ENCODE data around the gene SLC16A10.

Gene SLC16A10

DNA sequence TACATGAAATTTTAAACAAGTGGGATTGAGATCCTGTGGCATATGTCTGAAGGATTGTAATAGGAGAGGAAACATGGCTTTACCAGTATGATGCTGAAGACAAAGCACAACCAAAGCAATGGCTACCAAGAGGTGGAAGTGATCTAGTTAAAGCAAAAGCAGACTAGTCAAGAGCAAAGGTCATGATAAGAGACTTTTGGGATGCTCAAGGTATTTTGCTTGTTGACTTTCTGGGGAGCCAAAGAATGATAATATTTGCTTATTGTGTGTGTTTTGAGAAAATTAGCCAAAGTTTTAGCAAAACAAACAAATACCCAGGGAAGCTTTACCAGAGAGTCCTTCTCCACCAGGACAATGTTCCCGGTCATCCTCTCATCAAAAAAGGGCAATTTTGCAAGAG lies 20.3 kb downstream of the SLC16A10 start:
- no peak overlapping the region for H3K4me3 ChIP-seq (ENCODE audit: low read depth in 1 of 2, low read length in 2 of 2)
- H3K27ac ChIP-seq (ENCODE audit: low read depth, low read length) = no peak overlapping the region
- H3K9ac ChIP-seq (ENCODE audit: low read depth in 1 of 2, low read length in 2 of 2) = no peak overlapping the region
- H3K4me1 ChIP-seq (ENCODE audit: control insufficient read depth in 1 of 2, insufficient read depth in 2 of 2, low read length in 2 of 2) = peaks cover 14 to 18% of the 10 kb centered on the region in 2 donors
- no peaks in the 10 kb centered on the region for H3K36me3 ChIP-seq (ENCODE audit: control insufficient read depth in 1 of 2, insufficient read depth in 2 of 2, low read length in 2 of 2)
- H3K9me3 ChIP-seq (ENCODE audit: control insufficient read depth in 1 of 2, low read length in 2 of 2) = no peaks in the 10 kb centered on the region
- no peaks in the 10 kb centered on the region for H3K27me3 ChIP-seq (ENCODE audit: control insufficient read depth in 1 of 2, insufficient read depth in 2 of 2, low read length in 2 of 2)

DNA sequence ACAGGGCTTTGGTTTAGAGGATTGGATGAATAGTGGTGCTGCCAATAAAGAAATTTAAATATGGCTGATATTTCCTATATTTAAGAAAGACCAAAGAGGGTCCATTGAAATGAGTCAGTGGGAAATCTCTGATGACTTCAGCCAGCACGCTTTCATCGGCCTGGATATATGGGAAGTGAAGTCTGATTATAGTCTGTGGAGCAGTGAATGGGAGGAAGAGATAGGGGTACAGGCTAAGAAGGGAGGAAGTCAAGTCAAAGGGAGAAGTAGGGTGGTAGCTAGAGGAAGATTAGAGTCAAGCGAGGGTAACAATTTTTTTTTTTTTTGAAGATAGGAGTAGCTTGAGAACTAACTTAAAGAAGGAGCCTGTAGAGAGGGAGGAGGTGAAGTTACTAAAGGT lies 22.7 kb downstream of the SLC16A10 start:
- no peaks in the 10 kb centered on the region for H3K36me3 ChIP-seq (ENCODE audit: control insufficient read depth in 1 of 2, insufficient read depth in 2 of 2, low read length in 2 of 2)
- H3K9ac ChIP-seq (ENCODE audit: low read depth in 1 of 2, low read length in 2 of 2) = no peak overlapping the region
- H3K27ac ChIP-seq (ENCODE audit: low read depth, low read length) = no peak overlapping the region
- H3K27me3 ChIP-seq (ENCODE audit: control insufficient read depth in 1 of 2, insufficient read depth in 2 of 2, low read length in 2 of 2) = no peaks in the 10 kb centered on the region
- no peaks in the 10 kb centered on the region for H3K9me3 ChIP-seq (ENCODE audit: control insufficient read depth in 1 of 2, low read length in 2 of 2)
- H3K4me1 ChIP-seq (ENCODE audit: control insufficient read depth in 1 of 2, insufficient read depth in 2 of 2, low read length in 2 of 2) = peaks cover 10 to 13% of the 10 kb centered on the region in 2 donors
- no peak overlapping the region for H3K4me3 ChIP-seq (ENCODE audit: low read depth in 1 of 2, low read length in 2 of 2)

DNA sequence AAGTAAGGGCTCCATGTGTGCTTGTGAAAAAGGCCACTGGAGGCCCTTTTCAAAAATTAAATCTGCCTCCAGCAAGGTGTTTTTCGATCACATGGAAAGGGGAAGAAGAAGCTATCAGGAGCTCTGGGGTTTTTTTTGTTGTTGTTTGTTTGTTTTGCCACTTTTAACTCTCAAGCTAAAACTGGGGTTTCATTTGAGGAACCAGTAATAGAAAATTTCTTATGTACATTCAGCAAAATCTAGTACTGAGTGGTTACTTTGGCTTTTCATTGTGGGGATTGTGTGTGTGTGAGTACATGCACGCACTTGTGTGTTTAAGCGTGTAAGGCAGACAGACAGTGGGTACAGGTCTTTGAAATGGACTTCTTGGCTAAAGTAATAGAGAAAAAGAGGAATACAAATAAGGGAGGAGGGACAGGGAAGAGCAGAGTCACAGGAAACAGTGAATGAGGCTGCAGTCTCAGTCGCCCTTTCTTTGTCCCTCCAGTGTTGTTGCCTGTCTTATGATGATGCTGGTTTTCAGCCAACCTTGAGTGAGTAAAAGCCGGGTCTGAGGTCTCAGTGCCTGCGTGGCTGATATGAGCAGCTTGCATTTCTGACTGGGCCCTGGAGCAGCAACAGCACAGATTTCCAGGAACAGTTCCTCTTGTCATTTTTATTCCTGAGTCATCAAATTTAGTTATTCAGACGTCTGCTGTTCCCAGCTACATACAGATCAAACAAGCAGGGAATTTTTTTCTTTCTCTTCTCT lies 26.2 kb downstream of the SLC16A10 start:
- Histone ChIP-seq H3K4me1 (ENCODE audit: control insufficient read depth in 1 of 2, insufficient read depth in 2 of 2, low read length in 2 of 2) (no peaks in the 10 kb centered on the region), H3K27ac (ENCODE audit: low read depth, low read length) (no peak overlapping the region), H3K9me3 (ENCODE audit: control insufficient read depth in 1 of 2, low read length in 2 of 2) (no peaks in the 10 kb centered on the region), H3K4me3 (ENCODE audit: low read depth in 1 of 2, low read length in 2 of 2) (no peak overlapping the region), H3K27me3 (ENCODE audit: control insufficient read depth in 1 of 2, insufficient read depth in 2 of 2, low read length in 2 of 2) (no peaks in the 10 kb centered on the region), H3K9ac (ENCODE audit: low read depth in 1 of 2, low read length in 2 of 2) (no peak overlapping the region), H3K36me3 (ENCODE audit: control insufficient read depth in 1 of 2, insufficient read depth in 2 of 2, low read length in 2 of 2) (no peaks in the 10 kb centered on the region)

DNA sequence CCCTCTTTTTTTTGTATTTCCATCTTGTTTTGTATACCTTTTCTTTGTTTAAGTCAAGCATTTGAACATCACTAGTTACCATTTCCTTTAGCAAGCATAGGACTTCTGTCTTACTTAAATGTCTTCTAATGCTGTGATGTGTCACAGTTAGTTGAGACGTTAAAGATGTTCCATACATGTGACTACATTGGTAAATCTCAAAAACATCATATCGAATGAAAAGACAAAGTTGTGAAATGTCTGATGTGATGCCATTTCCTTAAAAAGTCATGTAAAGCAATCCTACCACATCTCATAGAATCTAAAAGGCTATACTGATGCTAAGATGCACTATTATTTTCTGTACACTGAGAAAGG lies 26.8 kb downstream of the SLC16A10 start:
- Histone ChIP-seq H3K27me3 (ENCODE audit: control insufficient read depth in 1 of 2, insufficient read depth in 2 of 2, low read length in 2 of 2) (no peaks in the 10 kb centered on the region), H3K9me3 (ENCODE audit: control insufficient read depth in 1 of 2, low read length in 2 of 2) (no peaks in the 10 kb centered on the region), H3K9ac (ENCODE audit: low read depth in 1 of 2, low read length in 2 of 2) (no peak overlapping the region), H3K4me1 (ENCODE audit: control insufficient read depth in 1 of 2, insufficient read depth in 2 of 2, low read length in 2 of 2) (no peaks in the 10 kb centered on the region), H3K27ac (ENCODE audit: low read depth, low read length) (no peak overlapping the region), H3K36me3 (ENCODE audit: control insufficient read depth in 1 of 2, insufficient read depth in 2 of 2, low read length in 2 of 2) (no peaks in the 10 kb centered on the region), H3K4me3 (ENCODE audit: low read depth in 1 of 2, low read length in 2 of 2) (no peak overlapping the region)

GRCh38 chr6:111114482-111114881 lies 27.2 kb downstream of the SLC16A10 start:
- Histone ChIP-seq H3K4me3 (ENCODE audit: low read depth in 1 of 2, low read length in 2 of 2) (no peak overlapping the region), H3K9me3 (ENCODE audit: control insufficient read depth in 1 of 2, low read length in 2 of 2) (no peaks in the 10 kb centered on the region), H3K4me1 (ENCODE audit: control insufficient read depth in 1 of 2, insufficient read depth in 2 of 2, low read length in 2 of 2) (no peaks in the 10 kb centered on the region), H3K9ac (ENCODE audit: low read depth in 1 of 2, low read length in 2 of 2) (no peak overlapping the region), H3K27me3 (ENCODE audit: control insufficient read depth in 1 of 2, insufficient read depth in 2 of 2, low read length in 2 of 2) (no peaks in the 10 kb centered on the region), H3K36me3 (ENCODE audit: control insufficient read depth in 1 of 2, insufficient read depth in 2 of 2, low read length in 2 of 2) (no peaks in the 10 kb centered on the region), H3K27ac (ENCODE audit: low read depth, low read length) (no peak overlapping the region)

- no peak overlapping the region for H3K9ac ChIP-seq (ENCODE audit: low read depth in 1 of 2, low read length in 2 of 2)
- H3K27ac ChIP-seq (ENCODE audit: low read depth, low read length) = no peak overlapping the region
- H3K27me3 ChIP-seq (ENCODE audit: control insufficient read depth in 1 of 2, insufficient read depth in 2 of 2, low read length in 2 of 2) = no peaks in the 10 kb centered on the region
- no peaks in the 10 kb centered on the region for H3K9me3 ChIP-seq (ENCODE audit: control insufficient read depth in 1 of 2, low read length in 2 of 2)
- H3K36me3 ChIP-seq (ENCODE audit: control insufficient read depth in 1 of 2, insufficient read depth in 2 of 2, low read length in 2 of 2) = no peaks in the 10 kb centered on the region
- H3K4me3 ChIP-seq (ENCODE audit: low read depth in 1 of 2, low read length in 2 of 2) = no peak overlapping the region
- H3K4me1 ChIP-seq (ENCODE audit: control insufficient read depth in 1 of 2, insufficient read depth in 2 of 2, low read length in 2 of 2) = peaks cover 7 to 12% of the 10 kb centered on the region in 2 donors
Measured at GRCh38 chr6:111118826-111119225, 31.5 kb downstream of the SLC16A10 start.

- H3K9ac ChIP-seq (ENCODE audit: low read depth in 1 of 2, low read length in 2 of 2) = no peak overlapping the region
- no peaks in the 10 kb centered on the region for H3K27me3 ChIP-seq (ENCODE audit: control insufficient read depth in 1 of 2, insufficient read depth in 2 of 2, low read length in 2 of 2)
- H3K4me1 ChIP-seq (ENCODE audit: control insufficient read depth in 1 of 2, insufficient read depth in 2 of 2, low read length in 2 of 2) = peaks cover 7 to 12% of the 10 kb centered on the region in 2 donors
- no peak overlapping the region for H3K27ac ChIP-seq (ENCODE audit: low read depth, low read length)
- H3K9me3 ChIP-seq (ENCODE audit: control insufficient read depth in 1 of 2, low read length in 2 of 2) = no peaks in the 10 kb centered on the region
- no peaks in the 10 kb centered on the region for H3K36me3 ChIP-seq (ENCODE audit: control insufficient read depth in 1 of 2, insufficient read depth in 2 of 2, low read length in 2 of 2)
- H3K4me3 ChIP-seq (ENCODE audit: low read depth in 1 of 2, low read length in 2 of 2) = no peak overlapping the region
Measured at GRCh38 chr6:111119571-111120329, 32.4 kb downstream of the SLC16A10 start.

DNA sequence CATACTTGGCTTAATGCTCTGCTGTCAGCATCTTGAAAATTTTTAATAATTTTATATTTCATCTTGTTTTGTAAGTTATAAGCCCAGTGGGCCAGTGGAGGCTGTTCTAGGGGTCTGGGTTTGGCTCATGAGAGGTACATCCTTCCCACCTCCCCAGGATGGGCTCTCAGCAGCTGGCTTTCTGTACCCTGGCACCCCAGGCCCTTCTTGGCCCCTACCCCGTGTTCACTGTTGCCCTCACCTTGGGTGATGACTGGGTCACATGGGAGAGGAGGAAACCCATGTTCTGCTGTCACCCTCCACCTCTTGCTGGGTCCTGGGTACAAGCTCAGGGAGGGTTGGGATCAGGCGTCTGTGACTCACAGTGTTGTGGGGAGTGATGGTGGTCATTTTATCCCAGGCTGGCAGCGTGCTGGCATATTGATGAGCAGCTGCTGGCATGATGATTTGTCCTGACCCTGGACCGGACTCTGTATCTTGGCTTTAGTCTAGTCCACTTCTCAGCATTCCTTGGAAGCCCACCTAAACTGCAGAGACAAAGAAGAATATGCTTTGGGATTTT lies 34.6 kb downstream of the SLC16A10 start:
- H3K27ac ChIP-seq (ENCODE audit: low read depth, low read length) = no peak overlapping the region
- H3K36me3 ChIP-seq (ENCODE audit: control insufficient read depth in 1 of 2, insufficient read depth in 2 of 2, low read length in 2 of 2) = no peaks in the 10 kb centered on the region
- peaks cover 7 to 12% of the 10 kb centered on the region in 2 donors for H3K4me1 ChIP-seq (ENCODE audit: control insufficient read depth in 1 of 2, insufficient read depth in 2 of 2, low read length in 2 of 2)
- no peak overlapping the region for H3K4me3 ChIP-seq (ENCODE audit: low read depth in 1 of 2, low read length in 2 of 2)
- no peak overlapping the region for H3K9ac ChIP-seq (ENCODE audit: low read depth in 1 of 2, low read length in 2 of 2)
- no peaks in the 10 kb centered on the region for H3K27me3 ChIP-seq (ENCODE audit: control insufficient read depth in 1 of 2, insufficient read depth in 2 of 2, low read length in 2 of 2)
- H3K9me3 ChIP-seq (ENCODE audit: control insufficient read depth in 1 of 2, low read length in 2 of 2) = no peaks in the 10 kb centered on the region

- Histone ChIP-seq H3K27me3 (ENCODE audit: control insufficient read depth in 1 of 2, insufficient read depth in 2 of 2, low read length in 2 of 2) (no peaks in the 10 kb centered on the region), H3K4me1 (ENCODE audit: control insufficient read depth in 1 of 2, insufficient read depth in 2 of 2, low read length in 2 of 2) (peaks cover 7 to 15% of the 10 kb centered on the region in 2 donors), H3K9me3 (ENCODE audit: control insufficient read depth in 1 of 2, low read length in 2 of 2) (no peaks in the 10 kb centered on the region), H3K4me3 (ENCODE audit: low read depth in 1 of 2, low read length in 2 of 2) (no peak overlapping the region), H3K36me3 (ENCODE audit: control insufficient read depth in 1 of 2, insufficient read depth in 2 of 2, low read length in 2 of 2) (no peaks in the 10 kb centered on the region), H3K27ac (ENCODE audit: low read depth, low read length) (no peak overlapping the region), H3K9ac (ENCODE audit: low read depth in 1 of 2, low read length in 2 of 2) (no peak overlapping the region)
Measured at GRCh38 chr6:111122458-111123286, 35.4 kb downstream of the SLC16A10 start.

DNA sequence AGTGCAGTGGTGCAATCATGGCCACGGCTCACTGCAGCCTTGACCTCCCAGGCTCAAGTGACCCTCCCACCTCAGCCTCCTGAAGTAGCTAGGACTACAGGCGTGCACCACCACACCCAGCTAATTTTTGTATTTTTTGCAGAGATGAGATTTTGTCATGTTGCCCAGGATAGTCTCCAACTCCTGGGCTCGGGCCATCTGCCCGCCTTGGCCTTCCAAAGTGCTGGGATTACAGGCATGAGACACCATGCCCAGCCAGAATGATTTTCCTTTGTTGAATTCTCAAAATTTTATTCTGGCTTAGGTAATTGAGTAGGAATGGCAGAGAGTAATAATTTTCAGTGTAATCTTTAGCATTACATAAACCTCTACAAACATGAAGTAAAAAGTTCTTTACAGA lies 37.1 kb downstream of the SLC16A10 start:
- H3K4me1 ChIP-seq (ENCODE audit: control insufficient read depth in 1 of 2, insufficient read depth in 2 of 2, low read length in 2 of 2) = peaks cover 16 to 28% of the 10 kb centered on the region in 2 donors
- no peak overlapping the region for H3K9ac ChIP-seq (ENCODE audit: low read depth in 1 of 2, low read length in 2 of 2)
- no peaks in the 10 kb centered on the region for H3K27me3 ChIP-seq (ENCODE audit: control insufficient read depth in 1 of 2, insufficient read depth in 2 of 2, low read length in 2 of 2)
- no peaks in the 10 kb centered on the region for H3K9me3 ChIP-seq (ENCODE audit: control insufficient read depth in 1 of 2, low read length in 2 of 2)
- no peak overlapping the region for H3K4me3 ChIP-seq (ENCODE audit: low read depth in 1 of 2, low read length in 2 of 2)
- H3K36me3 ChIP-seq (ENCODE audit: control insufficient read depth in 1 of 2, insufficient read depth in 2 of 2, low read length in 2 of 2) = no peaks in the 10 kb centered on the region
- no peak overlapping the region for H3K27ac ChIP-seq (ENCODE audit: low read depth, low read length)
